GM12878 (cell line): ENCODE measurements around the gene DNAI2. TPM values are rescaled to one million over a fixed set of nuclear protein-coding genes. Genes with fewer than 3 reads are reported as not detected.

Experiments
- ATAC-seq: fragments of 200-7000 bp; cut with Tn5 transposase; 3 replicates; pipeline ENCODE4 v1.9.1; 2020; ENCODE audit warnings: mild to moderate bottlenecking, moderate library complexity
- BruUV-seq: library from RNA; stranded (reverse); fragments of 400-500 nt; replicated peaks from 2 replicates; lab custom pipeline; 2021; lab: Mats Ljungman, UMichigan
- CTCF ChIA-PET: fragments of 300-600 bp; sonication (Branson Sonifier 250); formaldehyde crosslinking; extraction: SDS; loops from one replicate; lab custom pipeline; 2021; ENCODE audit warnings: inconsistent platforms; lab: Yijun Ruan, JAX
- POLR2A ChIA-PET: fragments of 350-600 bp; formaldehyde crosslinking; extraction: SDS; loops from one replicate; lab custom pipeline; 2021; ENCODE audit warnings: inconsistent platforms; lab: Charles Lee
- RAD21 ChIA-PET: fragments of 300-600 bp; sonication (Branson Sonifier 250); formaldehyde crosslinking; loops from one replicate; lab custom pipeline; 2023; ENCODE audit warnings: antibody characterized with exemption; ENCODE audit not compliant: unreplicated experiment; lab: Charles Lee
- SMC1A ChIA-PET: fragments of 300-600 bp; sonication (Branson Sonifier 250); formaldehyde crosslinking; loops from one replicate; lab custom pipeline; 2023; ENCODE audit not compliant: unreplicated experiment, uncharacterized antibody; lab: Charles Lee
- DNase-seq: peaks from one replicate; pipeline ENCODE4 v3.0.0-alpha.2; 2011; ENCODE audit warnings: low read depth, low spot score
- FAIRE-seq: peaks from 3 replicates; lab custom pipeline; 2011; peaks lifted over from hg19 to GRCh38; lab: Jason Lieb, UNC
- H2AFZ ChIP-seq: 2 replicates; pipeline ENCODE4 v1.6.0; 2011; ENCODE audit warnings: low read depth, low read length, control low read depth; ENCODE audit not compliant: control insufficient read depth
- H3K27ac ChIP-seq: 2 replicates; pipeline ENCODE4 v1.5.1; 2011; ENCODE audit warnings: control low read depth; ENCODE audit not compliant: control insufficient read depth, insufficient read depth
- H3K27me3 ChIP-seq, 2 experiments: replicated peaks in 1 of 2; 2 replicates each; pipeline versions ENCODE4 v1.6.0 to v1.6.1; 2011; ENCODE audit warnings: low read length in 1 of 2; ENCODE audit not compliant: control insufficient read depth in 2 of 2, insufficient read depth in 2 of 2
- H3K36me3 ChIP-seq, 2 experiments: 2 replicates each; pipeline ENCODE4 v1.5.1; 2011; ENCODE audit warnings: low read length in 1 of 2; ENCODE audit not compliant: control insufficient read depth in 2 of 2, insufficient read depth in 2 of 2
- H3K4me1 ChIP-seq: 2 replicates; pipeline ENCODE4 v1.6.1; 2011; ENCODE audit warnings: mild to moderate bottlenecking, low read length, moderate library complexity, mixed read lengths; ENCODE audit not compliant: control insufficient read depth, insufficient read depth
- H3K4me2 ChIP-seq: 2 replicates; pipeline ENCODE4 v1.6.0; 2011; ENCODE audit warnings: control low read depth; ENCODE audit not compliant: control insufficient read depth, insufficient read depth
- H3K4me3 ChIP-seq: fragments of 200-600 bp; sonication (generic); 2 replicates; pipeline ENCODE4 v1.5.1; 2016
- H3K79me2 ChIP-seq: 2 replicates; pipeline ENCODE4 v1.6.0; 2011; ENCODE audit warnings: low read length; ENCODE audit not compliant: control insufficient read depth, insufficient read depth
- H3K9ac ChIP-seq: 2 replicates; pipeline ENCODE4 v1.8.0; 2011; ENCODE audit warnings: low read length, control low read depth, mixed read lengths; ENCODE audit not compliant: control insufficient read depth, insufficient read depth
- H3K9me3 ChIP-seq: replicated peaks from 3 replicates; pipeline ENCODE4 v1.5.1; 2011; ENCODE audit warnings: mild to moderate bottlenecking, low read length; ENCODE audit not compliant: control insufficient read depth, insufficient read depth
- H4K20me1 ChIP-seq: 2 replicates; pipeline ENCODE4 v1.6.0; 2011; ENCODE audit not compliant: control insufficient read depth, insufficient read depth
- CBX3 ChIP-seq: fragments of 200-600 bp; sonication (generic); IDR thresholded peaks from 2 replicates; pipeline ENCODE4 v1.6.1; 2016; ENCODE audit warnings: low read depth, borderline replicate concordance
- GATAD2B ChIP-seq: fragments of 450-650 bp; conservative IDR thresholded peaks from 2 replicates; pipeline ENCODE4 v1.6.1; 2017; ENCODE audit warnings: low read depth, mild to moderate bottlenecking, moderate library complexity
- JUND ChIP-seq: IDR thresholded peaks from 2 replicates; pipeline ENCODE4 v1.6.1; 2012; ENCODE audit warnings: low read depth, mild to moderate bottlenecking, low read length, improper control_type of control experiment, moderate library complexity
- MEF2B ChIP-seq: fragments of 450-650 bp; IDR thresholded peaks from 2 replicates; pipeline ENCODE4 v1.6.1; 2018; ENCODE audit warnings: mild to moderate bottlenecking, moderate library complexity; ENCODE audit not compliant: partially characterized antibody, poor library complexity, severe bottlenecking
- NBN ChIP-seq: fragments of 450-650 bp; IDR thresholded peaks from 2 replicates; pipeline ENCODE4 v1.6.1; 2016
- POLR2AphosphoS5 ChIP-seq: IDR thresholded peaks from 2 replicates; pipeline ENCODE4 v1.6.1; 2011; ENCODE audit warnings: mild to moderate bottlenecking, low read length, inconsistent platforms
- SIX5 ChIP-seq: IDR thresholded peaks from 2 replicates; pipeline ENCODE4 v1.6.1; 2011; ENCODE audit warnings: mild to moderate bottlenecking, low read depth, low read length, moderate library complexity; ENCODE audit not compliant: severe bottlenecking
- SMAD5 ChIP-seq: IDR thresholded peaks from 2 replicates; pipeline ENCODE4 v1.6.1; 2016; ENCODE audit warnings: antibody characterized with exemption, low read depth
- SPI1 ChIP-seq: IDR thresholded peaks from 2 replicates; pipeline ENCODE4 v1.6.1; 2011; ENCODE audit warnings: low read depth, mild to moderate bottlenecking, low read length, moderate library complexity, borderline replicate concordance; ENCODE audit not compliant: insufficient read depth
- STAT3 ChIP-seq: IDR thresholded peaks from 2 replicates; pipeline ENCODE4 v1.6.1; 2011; ENCODE audit warnings: low read depth, low read length, improper control_type of control experiment
- TARDBP ChIP-seq: IDR thresholded peaks from 2 replicates; pipeline ENCODE4 v1.6.1; 2016; ENCODE audit warnings: borderline replicate concordance
- TCF12 ChIP-seq: IDR thresholded peaks from 2 replicates; pipeline ENCODE4 v1.6.1; 2011; ENCODE audit warnings: low read depth, mild to moderate bottlenecking, low read length
- ZBED1 ChIP-seq: IDR thresholded peaks from 2 replicates; pipeline ENCODE4 v1.6.1; 2016; ENCODE audit warnings: borderline replicate concordance
- ZNF384 ChIP-seq: IDR thresholded peaks from 2 replicates; pipeline ENCODE4 v1.6.1; 2012; ENCODE audit warnings: low read depth, mild to moderate bottlenecking, low read length, improper control_type of control experiment, borderline replicate concordance
- WGBS: methylation state at CpG from one replicate; pipeline ENCODE4 v1.1.6; 2016; ENCODE audit warnings: low lambda C conversion rate; ENCODE audit not compliant: insufficient replicate concordance, insufficient coverage; ENCODE audit errors: missing lambda C conversion rate; 5-methylcytosine and 5-hydroxymethylcytosine counted together
- in situ Hi-C: fragments of 300-500 bp; cut with MboI; formaldehyde crosslinking; loops from 9 replicates; pipeline ENCODE4 v1.14.3; 2018; ENCODE audit warnings: mixed read lengths
- intact Hi-C: fragments of 100-400 bp; cut with micrococcal nuclease; formaldehyde crosslinking; loops from one replicate; pipeline ENCODE4 v1.14.2; 2022; ENCODE audit not compliant: unreplicated experiment
- polyA plus RNA-seq, 11 experiments: library from polyadenylated mRNA; depleted of rRNA in 4 of 11; unstranded in 6 of 11; stranded (reverse) in 5 of 11; fragments of >200 nt; fragmentation: Nextera tagmentation in 4 of 11; fragmentation: Illumina TruSeq in 1 of 11; extraction: Ambion mirVana in 4 of 11; extraction: Trizol in 1 of 11; gene quantifications; 1 replicate in 1 of 11; 2 replicates in 10 of 11; pipeline versions ENCODE4 v1.2.1 to v1.2.3, GENCODE V29; 2011 to 2016; ENCODE audit warnings: inconsistent platforms in 2 of 11, missing spikeins in 2 of 11, low read depth in 1 of 11
- total RNA-seq, 4 experiments: library from RNA; depleted of rRNA in 3 of 4; stranded (reverse); fragments of >200 nt in 3 of 4; fragmentation: Illumina TruSeq in 1 of 4; extraction: Trizol in 1 of 4; gene quantifications; 2 replicates each; pipeline versions ENCODE4 v1.2.1 to v1.2.3, GENCODE V29; 2013 to 2021
- TF ChIP-seq, protein P1 (sequence below): fragments of 450-650 bp; IDR thresholded peaks from 2 replicates; pipeline ENCODE4 v1.6.1; 2018; ENCODE audit warnings: mild to moderate bottlenecking, low read depth, moderate library complexity; ENCODE audit not compliant: partially characterized antibody

DNAI2 gene
- total and polyA plus RNA-seq, 10 of the 15 experiments (the other 5 are each of a cell fraction or from before 2014, with no cell fraction given): 0.04 to 1.8 (median 0.13) TPM

DNA sequence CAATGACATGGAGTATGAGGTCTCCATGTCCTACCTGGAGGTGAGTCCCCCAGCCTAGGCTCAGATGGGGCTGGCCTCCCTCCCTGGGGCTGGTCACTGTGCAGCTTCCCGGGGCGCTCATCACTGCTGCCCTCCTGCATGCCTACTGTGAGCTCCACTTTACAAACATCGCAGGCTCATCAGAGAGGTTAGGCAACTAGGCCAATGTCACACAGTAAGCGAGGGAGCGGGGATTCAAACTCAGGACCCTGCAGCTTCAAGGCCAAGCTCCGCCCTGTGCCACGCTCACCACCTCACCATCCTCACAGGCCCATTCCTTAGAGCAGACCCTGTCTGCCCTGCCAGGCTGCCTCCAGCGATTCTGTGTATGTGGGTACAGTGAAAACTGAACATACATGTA is 69.1 kb downstream of the DNAI2 start:
- ChIA-PET RAD21 (no interaction called here), POLR2A (interaction anchor here (0.6 kb wide), 1 partner anchor 231 kb away, joined by 3 read pairs; no protein-coding TSS in a partner anchor)
- ATAC-seq: no peak

More for the DNA sequence above, 69.1 kb downstream of the DNAI2 start:
- H3K27me3 ChIP-seq: no peaks in the 10 kb centered on the region; a peak in 2 of 4 replicates
- H3K79me2 ChIP-seq: no peaks in the 10 kb centered on the region
- H3K27ac ChIP-seq: no peak overlapping the region
- in situ Hi-C loops (no loop called here), intact Hi-C loops (no loop called here)
- no peaks in the 10 kb centered on the region for H3K4me1 ChIP-seq
- no peaks in the 10 kb centered on the region for H3K9me3 ChIP-seq
- H2AFZ ChIP-seq: no peak overlapping the region
- DNase-seq (no peak), FAIRE-seq (no peak)
- no peak overlapping the region for H3K4me3 ChIP-seq
- 25% methylated on average over 8 of the region's 8 CpGs for WGBS
- CTCF ChIA-PET: interaction anchor here (0.5 kb wide), 1 partner anchor 114 kb away, joined by 3 read pairs; no protein-coding TSS in a partner anchor
- no peaks in the 10 kb centered on the region for H4K20me1 ChIP-seq
- H3K36me3 ChIP-seq: no peaks in the 10 kb centered on the region
- TF ChIP-seq GATAD2B (no peak), SPI1 (no peak), POLR2AphosphoS5 (no peak), JUND (no peak), TCF12 (no peak), ZNF384 (no peak), SMAD5 (no peak), ZBED1 (no peak), CBX3 (no peak), NBN (no peak), MEF2B (no peak), TARDBP (no peak), STAT3 (no peak), SIX5 (no peak)
- TF ChIP-seq, protein P1, sequence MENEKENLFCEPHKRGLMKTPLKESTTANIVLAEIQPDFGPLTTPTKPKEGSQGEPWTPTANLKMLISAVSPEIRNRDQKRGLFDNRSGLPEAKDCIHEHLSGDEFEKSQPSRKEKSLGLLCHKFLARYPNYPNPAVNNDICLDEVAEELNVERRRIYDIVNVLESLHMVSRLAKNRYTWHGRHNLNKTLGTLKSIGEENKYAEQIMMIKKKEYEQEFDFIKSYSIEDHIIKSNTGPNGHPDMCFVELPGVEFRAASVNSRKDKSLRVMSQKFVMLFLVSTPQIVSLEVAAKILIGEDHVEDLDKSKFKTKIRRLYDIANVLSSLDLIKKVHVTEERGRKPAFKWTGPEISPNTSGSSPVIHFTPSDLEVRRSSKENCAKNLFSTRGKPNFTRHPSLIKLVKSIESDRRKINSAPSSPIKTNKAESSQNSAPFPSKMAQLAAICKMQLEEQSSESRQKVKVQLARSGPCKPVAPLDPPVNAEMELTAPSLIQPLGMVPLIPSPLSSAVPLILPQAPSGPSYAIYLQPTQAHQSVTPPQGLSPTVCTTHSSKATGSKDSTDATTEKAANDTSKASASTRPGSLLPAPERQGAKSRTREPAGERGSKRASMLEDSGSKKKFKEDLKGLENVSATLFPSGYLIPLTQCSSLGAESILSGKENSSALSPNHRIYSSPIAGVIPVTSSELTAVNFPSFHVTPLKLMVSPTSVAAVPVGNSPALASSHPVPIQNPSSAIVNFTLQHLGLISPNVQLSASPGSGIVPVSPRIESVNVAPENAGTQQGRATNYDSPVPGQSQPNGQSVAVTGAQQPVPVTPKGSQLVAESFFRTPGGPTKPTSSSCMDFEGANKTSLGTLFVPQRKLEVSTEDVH: no peak
- TF ChIP-seq, all 136 proteins: peak for 0
- BruUV-seq: no TSS peak
- Histone ChIP-seq H3K9ac (no peak overlapping the region), H3K4me2 (no peak overlapping the region)
- SMC1A ChIA-PET: no interaction called here
